Endothelial cell of umbilical vein (primary cell): ENCODE measurements around the gene PXMP4.

ENCODE experiments used
- EZH2 ChIP-seq: IDR thresholded peaks from 2 replicates; pipeline ENCODE4 v1.6.1; 2012; ENCODE audit warnings: borderline replicate concordance, low read depth, mild to moderate bottlenecking, moderate library complexity, low read length, inconsistent platforms; ENCODE audit not compliant: severe bottlenecking
- GATA2 ChIP-seq: IDR thresholded peaks from 2 replicates; pipeline ENCODE4 v1.7.0; 2011; ENCODE audit warnings: low read depth, mild to moderate bottlenecking, moderate library complexity, mixed read lengths, low read length; ENCODE audit not compliant: insufficient read length, insufficient read depth
- JUN ChIP-seq: IDR thresholded peaks from 2 replicates; pipeline ENCODE4 v1.6.1; 2011; ENCODE audit warnings: borderline replicate concordance, low read depth; ENCODE audit not compliant: insufficient read length, insufficient read depth
- MYC ChIP-seq: IDR thresholded peaks from one replicate; pipeline ENCODE4 v1.6.1; 2011; ENCODE audit warnings: mild to moderate bottlenecking, low read depth, low read length
- POLR2A ChIP-seq: IDR thresholded peaks from 2 replicates; pipeline ENCODE4 v1.6.1; 2012; ENCODE audit warnings: low read depth, mild to moderate bottlenecking, control low read depth, low read length
- POLR2AphosphoS5 ChIP-seq: IDR thresholded peaks from 2 replicates; pipeline ENCODE4 v1.6.1; 2012; ENCODE audit warnings: low read depth, mild to moderate bottlenecking, control low read depth, low read length, moderate library complexity; ENCODE audit not compliant: insufficient read depth
- TF ChIP-seq, protein P1 (sequence below): IDR thresholded peaks from 2 replicates; pipeline ENCODE4 v1.6.1; 2011; ENCODE audit not compliant: insufficient read depth, insufficient read length
- TF ChIP-seq, protein P2 (sequence below), 2 donors: IDR thresholded peaks; 1 replicate in 1 of 2; 2 replicates in 1 of 2; pipeline ENCODE4 v1.5.1; 2011; ENCODE audit warnings: low read length in 2 of 2, mild to moderate bottlenecking in 2 of 2, moderate library complexity in 2 of 2, control low read depth in 1 of 2, inconsistent platforms in 1 of 2, low read depth in 1 of 2; ENCODE audit not compliant: insufficient read depth in 1 of 2; ENCODE audit errors: extremely low read depth in 1 of 2

DNA sequence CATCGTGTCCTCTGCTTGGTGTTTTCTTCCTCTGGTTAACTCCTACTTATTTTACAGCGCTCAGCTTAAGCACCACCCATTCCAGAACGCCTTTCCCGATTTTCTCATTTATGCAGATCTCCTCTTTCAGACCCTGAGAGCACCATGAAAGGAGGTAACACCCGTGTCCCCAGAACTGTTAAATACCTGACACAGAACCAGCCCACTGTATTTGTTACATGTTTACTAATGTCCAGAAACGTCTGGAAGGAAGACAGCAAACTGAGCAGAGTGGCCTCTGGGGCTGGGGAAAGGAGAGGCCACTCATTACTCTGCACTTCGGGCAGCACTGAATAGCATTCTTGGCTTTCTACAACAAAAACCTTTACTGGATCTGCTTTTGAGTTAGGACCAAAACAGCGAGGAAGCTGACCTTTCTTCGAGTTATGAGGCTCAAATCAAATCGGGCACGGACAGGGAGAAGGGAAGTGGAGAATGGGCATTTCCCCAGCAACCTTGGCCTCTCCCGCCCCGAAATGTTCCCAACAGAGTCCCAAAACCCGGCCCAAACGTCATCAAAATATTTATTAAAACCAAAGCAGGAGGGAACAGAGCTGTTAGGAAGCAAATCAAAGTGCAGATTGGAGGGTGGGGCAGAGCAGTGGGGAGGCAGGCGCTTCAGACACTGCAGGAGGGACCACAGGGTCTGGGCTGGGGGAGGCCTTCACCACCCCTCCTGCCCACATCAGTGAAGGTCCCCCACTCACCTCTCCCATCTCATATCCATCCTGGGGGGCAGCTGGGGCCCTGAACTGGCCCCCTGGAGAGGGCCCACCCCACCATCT is 44.8 kb downstream of the PXMP4 start:
- TF ChIP-seq, protein P1, sequence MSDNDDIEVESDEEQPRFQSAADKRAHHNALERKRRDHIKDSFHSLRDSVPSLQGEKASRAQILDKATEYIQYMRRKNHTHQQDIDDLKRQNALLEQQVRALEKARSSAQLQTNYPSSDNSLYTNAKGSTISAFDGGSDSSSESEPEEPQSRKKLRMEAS: no peak
- TF ChIP-seq, protein P2, sequence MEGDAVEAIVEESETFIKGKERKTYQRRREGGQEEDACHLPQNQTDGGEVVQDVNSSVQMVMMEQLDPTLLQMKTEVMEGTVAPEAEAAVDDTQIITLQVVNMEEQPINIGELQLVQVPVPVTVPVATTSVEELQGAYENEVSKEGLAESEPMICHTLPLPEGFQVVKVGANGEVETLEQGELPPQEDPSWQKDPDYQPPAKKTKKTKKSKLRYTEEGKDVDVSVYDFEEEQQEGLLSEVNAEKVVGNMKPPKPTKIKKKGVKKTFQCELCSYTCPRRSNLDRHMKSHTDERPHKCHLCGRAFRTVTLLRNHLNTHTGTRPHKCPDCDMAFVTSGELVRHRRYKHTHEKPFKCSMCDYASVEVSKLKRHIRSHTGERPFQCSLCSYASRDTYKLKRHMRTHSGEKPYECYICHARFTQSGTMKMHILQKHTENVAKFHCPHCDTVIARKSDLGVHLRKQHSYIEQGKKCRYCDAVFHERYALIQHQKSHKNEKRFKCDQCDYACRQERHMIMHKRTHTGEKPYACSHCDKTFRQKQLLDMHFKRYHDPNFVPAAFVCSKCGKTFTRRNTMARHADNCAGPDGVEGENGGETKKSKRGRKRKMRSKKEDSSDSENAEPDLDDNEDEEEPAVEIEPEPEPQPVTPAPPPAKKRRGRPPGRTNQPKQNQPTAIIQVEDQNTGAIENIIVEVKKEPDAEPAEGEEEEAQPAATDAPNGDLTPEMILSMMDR (IDR thresholded peaks at IDR 0.05; ENCODE audit: extremely low read depth in 1 of 2, insufficient read depth in 1 of 2, low read depth in 1 of 2, low read length in 2 of 2): no peak
- TF ChIP-seq POLR2A (no peak), POLR2AphosphoS5 (no peak), JUN (no peak), EZH2 (no peak), MYC (no peak), GATA2 (no peak)
